GM18526 (cell line): Measurements from ENCODE around the gene AFAP1L2.

Experiments
- POLR2A ChIP-seq: IDR thresholded peaks from 3 replicates; pipeline ENCODE4 v1.6.1; 2011; ENCODE audit not compliant: insufficient read length; ENCODE audit errors: extremely low read depth

AFAP1L2 gene, protein sequence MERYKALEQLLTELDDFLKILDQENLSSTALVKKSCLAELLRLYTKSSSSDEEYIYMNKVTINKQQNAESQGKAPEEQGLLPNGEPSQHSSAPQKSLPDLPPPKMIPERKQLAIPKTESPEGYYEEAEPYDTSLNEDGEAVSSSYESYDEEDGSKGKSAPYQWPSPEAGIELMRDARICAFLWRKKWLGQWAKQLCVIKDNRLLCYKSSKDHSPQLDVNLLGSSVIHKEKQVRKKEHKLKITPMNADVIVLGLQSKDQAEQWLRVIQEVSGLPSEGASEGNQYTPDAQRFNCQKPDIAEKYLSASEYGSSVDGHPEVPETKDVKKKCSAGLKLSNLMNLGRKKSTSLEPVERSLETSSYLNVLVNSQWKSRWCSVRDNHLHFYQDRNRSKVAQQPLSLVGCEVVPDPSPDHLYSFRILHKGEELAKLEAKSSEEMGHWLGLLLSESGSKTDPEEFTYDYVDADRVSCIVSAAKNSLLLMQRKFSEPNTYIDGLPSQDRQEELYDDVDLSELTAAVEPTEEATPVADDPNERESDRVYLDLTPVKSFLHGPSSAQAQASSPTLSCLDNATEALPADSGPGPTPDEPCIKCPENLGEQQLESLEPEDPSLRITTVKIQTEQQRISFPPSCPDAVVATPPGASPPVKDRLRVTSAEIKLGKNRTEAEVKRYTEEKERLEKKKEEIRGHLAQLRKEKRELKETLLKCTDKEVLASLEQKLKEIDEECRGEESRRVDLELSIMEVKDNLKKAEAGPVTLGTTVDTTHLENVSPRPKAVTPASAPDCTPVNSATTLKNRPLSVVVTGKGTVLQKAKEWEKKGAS

DNA sequence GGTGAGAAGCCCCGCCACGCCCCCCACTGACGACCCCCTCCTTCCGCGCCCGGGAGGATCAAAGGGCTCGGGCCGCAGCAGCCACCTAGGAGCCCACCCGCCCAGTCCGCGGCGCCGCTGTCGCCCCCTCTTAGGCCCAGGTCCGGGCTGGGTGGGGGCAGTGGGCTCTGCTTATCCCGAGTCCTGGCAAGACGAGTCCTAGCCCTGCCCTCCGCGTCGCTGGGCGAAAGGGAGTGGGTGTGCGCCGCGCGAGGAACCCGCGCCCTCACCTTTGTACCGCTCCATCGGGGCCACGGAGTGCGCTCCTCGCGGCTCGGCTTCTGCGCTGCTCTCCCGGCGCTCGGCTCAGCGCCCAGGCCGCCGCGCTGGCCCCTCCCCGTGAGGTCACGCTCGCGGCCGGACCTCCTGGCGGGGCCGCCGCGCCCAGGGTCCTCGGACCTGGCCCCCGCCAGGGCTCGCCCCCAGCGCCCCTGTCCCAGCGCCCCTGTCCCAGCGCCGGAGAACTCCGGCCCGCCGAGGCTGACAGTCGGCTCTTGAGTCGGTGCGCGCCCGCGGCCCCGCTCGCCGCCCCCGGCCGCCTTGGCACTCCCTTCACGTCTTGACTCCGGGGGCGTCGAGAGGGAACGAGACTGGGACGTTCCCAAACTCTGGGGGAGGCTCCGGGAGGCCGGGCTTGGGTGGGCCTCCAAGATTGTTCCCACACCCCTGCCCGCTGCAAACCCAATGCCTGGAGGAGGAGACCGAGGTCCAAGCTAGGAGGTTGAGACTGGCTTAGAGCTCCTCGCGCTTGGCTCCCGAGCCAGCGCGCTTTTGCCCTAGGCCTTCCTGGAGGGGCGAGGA, at the start of gene AFAP1L2:
AFAP1L2 (minus strand) TSS at position 332 of the 840 bp plus-strand sequence; CDS start at position 285, 47 bp downstream.
- no peak for TF ChIP-seq POLR2A

DNA sequence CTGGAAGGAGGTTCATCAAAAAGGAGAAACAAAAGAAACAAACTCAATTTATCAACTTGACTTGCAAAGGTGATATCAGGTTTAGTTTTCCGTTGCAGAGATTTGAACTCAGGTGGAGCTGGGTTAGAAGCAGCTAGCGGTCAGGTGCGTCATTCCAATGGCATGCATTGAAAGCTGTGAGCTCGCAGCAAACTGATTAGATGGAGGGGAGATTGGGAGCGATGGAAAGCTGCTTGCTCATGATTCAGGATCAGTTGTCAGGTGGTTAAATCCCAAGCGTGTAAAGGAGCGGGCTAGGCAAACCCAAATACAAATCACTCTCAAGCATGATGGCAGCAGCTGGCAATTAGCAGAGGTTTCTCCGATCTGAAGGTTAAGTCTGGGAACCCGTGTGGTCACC, 49.3 kb upstream of the AFAP1L2 start:
- TF ChIP-seq POLR2A, result no peak

DNA sequence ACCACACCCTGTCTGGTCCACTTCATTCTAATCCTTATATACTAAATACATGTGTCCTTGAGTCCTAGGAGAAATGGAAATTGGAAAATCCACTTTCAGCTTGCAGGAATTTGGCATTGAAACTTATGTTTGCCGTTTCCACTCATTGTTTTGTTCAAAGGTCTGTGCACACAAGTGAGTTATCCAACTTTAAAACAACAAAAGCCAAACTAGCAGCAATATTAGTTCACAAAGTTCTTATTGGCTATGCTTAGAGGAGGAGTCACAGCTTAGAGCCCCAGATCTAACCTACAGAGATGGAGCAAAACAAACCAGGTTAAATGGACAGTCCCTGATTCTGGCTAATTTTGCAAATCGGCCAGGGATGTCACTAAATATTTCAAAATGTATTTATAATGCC, 44.6 kb upstream of the AFAP1L2 start:
- no peak for TF ChIP-seq POLR2A

DNA sequence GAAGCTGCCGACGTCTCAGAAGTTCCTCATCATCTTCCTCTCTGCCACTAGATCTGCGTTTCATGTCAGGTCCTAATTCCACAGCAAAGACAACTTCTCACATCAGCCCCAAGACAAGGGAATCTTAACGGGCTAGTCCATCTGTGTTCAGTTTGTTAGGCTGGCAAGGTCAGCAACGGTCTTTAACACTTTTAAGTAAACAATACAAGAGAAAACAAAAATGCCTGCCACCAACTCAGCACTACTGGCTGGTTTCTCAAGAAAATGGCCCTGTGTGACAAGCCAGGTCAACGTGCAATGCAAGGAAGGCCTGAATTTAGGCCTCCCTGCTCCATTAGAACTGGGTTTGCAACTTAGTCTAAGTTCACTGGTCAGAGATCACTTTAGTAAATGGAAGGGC, 41.0 kb upstream of the AFAP1L2 start:
- TF ChIP-seq POLR2A, result no peak

DNA sequence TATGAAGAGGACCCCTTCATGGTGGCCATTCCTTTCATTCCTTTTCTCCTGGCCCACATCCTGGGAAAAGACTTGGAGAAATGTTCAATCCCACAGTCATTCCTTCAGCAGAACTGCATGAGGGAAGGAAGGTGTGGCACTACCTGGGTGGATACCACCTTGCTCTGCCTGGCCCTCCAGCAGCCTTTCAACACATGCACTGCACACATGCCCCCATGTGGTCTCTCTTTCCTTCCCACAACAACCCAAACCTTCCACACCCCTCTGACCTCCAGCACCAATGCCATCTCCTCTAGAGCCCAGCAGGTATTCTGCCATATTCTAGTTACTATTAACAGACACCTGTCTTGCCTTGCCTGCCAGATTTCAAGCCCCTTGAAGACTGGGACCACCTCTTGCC, 40.5 kb upstream of the AFAP1L2 start:
- TF ChIP-seq POLR2A, result no peak

DNA sequence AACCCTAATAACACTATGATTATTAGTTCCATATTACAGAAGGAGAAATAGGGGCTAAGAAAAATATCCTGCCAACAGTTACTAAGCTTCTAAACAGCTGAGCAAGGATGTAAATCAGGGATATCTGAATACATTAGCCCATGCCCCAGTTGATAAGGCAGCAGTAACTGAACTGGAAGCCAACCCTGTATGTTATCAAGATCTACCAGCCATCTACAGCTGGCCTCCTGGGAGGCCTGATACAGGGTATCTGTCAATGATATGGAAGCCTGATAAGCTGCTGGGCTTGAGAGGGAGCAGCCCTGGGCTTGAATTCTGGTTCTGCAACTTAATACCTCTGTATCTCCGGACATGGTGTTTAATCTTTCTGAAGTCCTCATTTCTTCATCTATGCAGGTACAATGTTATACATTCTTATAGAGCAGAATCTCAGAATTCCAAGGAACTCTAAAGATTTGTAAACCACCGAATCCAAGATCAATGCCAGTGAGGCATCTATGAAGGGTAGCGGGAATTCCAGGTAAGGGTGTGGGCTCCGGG, 37.9 kb upstream of the AFAP1L2 start:
- no peak for TF ChIP-seq POLR2A

DNA sequence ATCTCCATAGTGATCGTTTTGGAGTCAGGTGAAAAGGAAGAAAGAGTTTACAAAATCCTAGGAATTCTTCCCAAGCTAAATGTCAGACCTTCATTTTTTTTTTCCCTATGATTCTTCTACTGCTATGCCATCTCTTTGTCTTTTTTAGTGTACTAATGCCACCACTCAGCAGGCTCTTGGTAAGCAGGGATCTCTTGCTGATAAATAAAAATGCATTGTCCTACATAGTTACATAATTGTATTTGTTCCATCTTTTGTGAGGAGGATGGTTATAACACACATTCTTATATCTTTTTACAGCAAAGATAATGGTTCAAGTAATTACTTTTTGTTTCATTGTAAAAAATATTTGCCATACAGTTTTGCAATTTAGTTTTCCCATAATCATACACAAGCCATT, 36.8 kb upstream of the AFAP1L2 start:
- TF ChIP-seq POLR2A, result no peak

DNA sequence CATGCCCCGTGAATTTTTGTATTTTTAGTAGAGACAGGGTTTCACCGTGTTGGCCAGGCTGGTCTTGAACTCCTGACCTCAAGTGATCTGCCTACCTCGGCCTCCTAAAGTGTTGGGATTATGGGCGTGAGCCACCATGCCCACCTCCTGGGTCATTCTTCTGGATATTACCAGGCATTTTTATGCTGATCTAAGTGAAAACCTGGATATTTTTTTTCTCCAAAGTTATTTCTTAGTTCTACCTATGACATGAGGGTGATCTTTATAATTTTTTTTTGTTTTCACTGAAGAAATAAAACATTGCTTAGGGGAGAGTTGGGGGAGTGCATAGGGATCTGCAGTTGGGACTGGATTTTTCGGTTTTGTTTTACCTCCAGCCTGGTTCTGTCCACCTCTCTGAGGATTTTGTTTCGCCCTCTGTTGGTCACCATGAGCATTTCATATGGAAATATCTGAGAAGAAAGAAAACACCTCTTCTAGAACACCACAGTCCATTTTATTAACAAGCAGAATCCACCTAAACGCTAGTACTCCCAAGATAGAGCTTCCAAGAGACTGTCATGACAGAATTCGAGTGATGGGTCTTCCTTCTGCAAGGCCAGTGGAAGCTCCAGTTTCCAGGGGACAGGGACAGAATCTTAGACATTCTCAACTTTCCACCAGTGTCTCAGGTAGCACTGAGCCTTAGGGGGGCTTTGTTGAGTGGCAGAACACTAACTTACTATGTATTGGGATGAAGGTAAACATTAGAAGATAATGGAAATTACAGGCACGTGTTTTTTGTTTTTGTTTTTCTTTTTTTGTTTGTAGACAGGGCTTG, 33.4 kb upstream of the AFAP1L2 start:
- no peak for TF ChIP-seq POLR2A

DNA sequence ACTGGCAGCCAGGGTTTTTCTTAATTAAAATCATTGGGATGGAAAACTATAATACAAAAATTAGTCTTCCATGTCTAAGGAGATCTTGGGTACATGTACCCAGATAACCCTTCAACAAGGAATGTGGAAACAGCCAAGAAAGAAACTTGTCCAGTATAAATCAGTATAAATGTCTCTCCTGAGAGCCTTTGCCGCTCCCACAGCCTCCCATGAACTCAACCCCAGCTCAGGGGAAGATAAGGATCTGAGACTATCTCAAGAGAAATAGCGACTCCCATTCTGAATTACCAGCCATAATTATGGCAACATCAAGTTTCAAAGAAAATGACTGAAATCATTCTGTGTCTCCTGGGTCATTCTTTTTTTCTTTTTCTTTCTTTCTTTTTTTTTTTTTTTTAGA, 32.6 kb upstream of the AFAP1L2 start:
- no peak for TF ChIP-seq POLR2A

DNA sequence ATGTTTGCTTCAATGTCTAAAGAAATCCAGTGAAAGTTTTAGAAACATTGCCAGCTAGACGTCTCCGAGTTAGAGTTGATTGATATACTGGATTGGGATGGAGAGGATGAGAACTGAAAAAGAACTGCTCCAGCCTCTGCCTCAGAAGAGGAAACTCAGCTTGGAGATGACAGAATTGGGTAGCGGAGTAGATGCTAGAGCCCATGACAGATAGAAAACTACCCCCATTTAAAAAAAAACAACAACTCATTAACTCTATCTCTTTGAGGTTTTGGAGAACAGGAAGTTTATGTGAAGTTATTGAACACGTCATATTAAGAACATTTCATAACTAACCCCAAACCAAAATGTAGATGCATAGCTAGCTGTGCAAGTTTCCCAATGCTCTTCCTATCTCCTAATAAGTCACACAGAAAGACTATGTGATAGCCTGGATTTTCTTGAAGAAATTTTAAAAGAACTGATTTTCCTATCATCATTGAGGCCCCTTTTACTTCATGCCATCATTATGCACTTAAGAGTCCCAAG, 28.3 kb upstream of the AFAP1L2 start:
- TF ChIP-seq POLR2A, result no peak

DNA sequence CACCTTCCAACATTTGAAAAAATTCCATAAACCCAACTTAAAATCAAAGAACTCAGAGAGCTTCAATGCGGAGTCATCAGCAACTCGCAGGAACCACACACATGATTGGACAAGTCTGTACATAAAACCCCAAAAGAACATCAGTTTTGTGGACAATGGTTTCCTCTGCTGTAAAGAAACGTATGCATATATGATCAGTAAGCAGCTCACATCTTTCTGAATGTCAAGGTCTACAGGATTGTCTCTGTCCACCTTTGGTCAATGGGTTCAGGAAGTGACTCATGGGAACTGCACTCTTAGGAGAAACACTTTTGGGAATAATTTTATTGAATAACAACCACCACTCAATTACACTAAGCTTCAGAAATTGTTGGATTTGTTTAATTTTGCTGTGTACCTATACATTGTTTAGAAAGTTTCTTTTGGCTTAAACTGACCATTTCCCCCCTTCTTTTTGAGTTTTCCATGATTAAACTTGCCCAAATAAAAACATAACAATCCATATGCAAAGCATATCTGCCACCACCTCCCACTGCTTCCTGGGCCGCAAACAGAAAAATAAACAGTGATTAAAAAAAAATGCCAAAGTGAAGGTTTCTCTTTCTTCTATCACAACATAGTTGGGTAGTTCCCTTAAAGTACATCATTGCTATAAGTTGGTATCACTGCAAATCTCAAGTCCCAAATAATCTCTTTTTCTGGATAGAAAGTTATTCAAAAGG, 27.3 kb upstream of the AFAP1L2 start:
- TF ChIP-seq POLR2A, result no peak

DNA sequence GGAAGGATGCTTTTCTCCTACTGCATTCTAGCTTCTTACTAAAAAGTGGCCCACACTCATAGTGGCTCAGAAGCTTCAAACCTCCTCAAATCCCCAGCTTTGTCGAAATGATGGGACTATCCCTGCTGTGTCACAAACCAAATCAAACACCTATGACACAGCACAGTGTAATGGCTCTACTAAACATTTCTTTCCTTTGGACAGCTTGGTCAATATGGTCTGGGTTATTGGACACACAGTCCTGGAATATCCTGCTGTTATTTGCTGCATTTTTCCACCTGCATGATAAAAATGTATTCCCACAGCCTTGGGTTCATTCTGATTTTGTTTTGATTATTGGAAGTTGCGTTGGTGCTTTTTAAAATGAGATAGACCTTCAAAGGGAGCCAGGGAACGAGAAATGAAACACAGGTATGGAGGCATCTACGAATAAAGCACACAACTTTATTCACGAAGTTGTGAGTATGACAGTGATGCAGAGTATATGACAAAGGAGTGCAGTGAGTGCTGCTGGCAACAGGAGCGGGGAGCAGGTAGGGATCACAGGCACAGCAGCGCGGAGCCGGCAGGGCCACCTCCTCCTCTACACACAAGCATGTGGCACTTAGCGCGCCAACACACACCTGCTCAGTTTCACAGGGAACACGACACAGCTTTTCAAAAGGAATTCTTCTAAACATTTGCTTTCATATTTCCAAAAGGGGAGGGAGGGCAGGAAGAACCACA, 26.5 kb upstream of the AFAP1L2 start:
- TF ChIP-seq POLR2A, result no peak

DNA sequence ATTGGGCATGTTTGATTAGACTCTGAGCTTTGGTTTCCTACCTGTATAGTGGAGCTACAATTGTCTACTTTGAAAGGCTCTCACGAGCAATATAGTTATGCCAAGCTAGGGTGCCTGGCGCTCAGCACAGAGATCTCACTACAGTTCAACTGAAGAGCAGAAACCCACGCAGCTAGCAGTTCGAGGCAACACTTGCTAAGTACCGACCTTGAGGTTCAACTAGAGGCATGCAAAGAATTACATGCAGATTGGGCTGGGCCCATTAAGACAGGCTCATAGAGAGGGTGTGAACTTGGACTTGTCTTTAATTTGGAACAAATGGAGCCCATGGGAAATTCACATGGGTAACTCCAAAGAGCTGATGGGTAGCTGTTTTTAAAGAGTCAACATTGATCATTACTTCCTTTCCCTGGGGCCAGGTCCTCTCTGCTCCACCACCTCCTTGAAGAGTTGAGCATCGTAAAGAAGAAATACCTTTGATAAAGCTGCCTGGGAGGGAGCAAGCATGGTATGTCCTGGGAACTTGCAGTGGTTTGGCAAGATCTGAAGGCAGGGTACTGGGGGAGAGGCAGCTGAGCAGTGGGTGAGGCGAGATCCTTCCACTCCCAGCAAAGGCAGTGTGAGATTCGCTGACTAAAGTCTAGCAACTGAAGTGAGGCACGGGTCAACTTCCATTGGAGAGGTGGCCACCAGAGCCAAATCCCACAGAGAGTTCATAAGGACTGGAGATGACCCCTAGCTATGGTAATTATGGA, 25.5 kb upstream of the AFAP1L2 start:
- no peak for TF ChIP-seq POLR2A
